ENCODE results near the gene NEK10.
"Not testable (repeated sequence)": the region's sequence is repeated elsewhere in the genome, so short reads cannot be mapped to it uniquely, and the experiment has no call there.

Gene NEK10

DNA sequence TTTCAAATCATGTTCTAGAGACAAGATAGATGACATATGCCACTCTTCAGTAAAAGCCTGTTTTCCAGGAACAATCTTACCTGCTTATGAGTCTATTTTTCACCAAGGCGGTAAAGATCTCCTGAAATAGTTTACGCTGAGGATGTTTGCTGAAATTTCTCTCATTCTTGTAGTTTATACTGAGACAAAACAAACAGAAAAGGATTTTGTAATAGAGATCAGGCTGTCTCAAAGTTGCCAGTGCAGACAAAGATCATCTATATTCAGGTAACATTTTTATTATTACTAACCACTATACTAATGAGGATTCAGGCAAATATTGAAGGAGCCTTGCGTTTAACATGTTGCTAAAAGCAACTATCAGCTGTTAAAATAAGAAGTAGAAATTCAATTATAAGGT, 25.0 kb downstream of the NEK10 start:
- ATAC-seq (ENCODE audit: low read depth) (no peak), DNase-seq (ENCODE audit: low spot score) (no peak)
- Histone ChIP-seq H3K27me3 (ENCODE audit: insufficient read depth, poor library complexity, severe bottlenecking) (no peaks in the 10 kb centered on the region), H3K36me3 (ENCODE audit: low read depth) (no peaks in the 10 kb centered on the region), H3K4me1 (ENCODE audit: insufficient read depth, poor library complexity, severe bottlenecking) (peaks cover 4% of the 10 kb centered on the region), H3K27ac (ENCODE audit: poor library complexity, severe bottlenecking) (no peak overlapping the region), H3K4me3 (ENCODE audit: severe bottlenecking) (no peak overlapping the region), H3K9me3 (ENCODE audit: severe bottlenecking) (peaks cover 2% of the 10 kb centered on the region)
- TF ChIP-seq, protein P1, sequence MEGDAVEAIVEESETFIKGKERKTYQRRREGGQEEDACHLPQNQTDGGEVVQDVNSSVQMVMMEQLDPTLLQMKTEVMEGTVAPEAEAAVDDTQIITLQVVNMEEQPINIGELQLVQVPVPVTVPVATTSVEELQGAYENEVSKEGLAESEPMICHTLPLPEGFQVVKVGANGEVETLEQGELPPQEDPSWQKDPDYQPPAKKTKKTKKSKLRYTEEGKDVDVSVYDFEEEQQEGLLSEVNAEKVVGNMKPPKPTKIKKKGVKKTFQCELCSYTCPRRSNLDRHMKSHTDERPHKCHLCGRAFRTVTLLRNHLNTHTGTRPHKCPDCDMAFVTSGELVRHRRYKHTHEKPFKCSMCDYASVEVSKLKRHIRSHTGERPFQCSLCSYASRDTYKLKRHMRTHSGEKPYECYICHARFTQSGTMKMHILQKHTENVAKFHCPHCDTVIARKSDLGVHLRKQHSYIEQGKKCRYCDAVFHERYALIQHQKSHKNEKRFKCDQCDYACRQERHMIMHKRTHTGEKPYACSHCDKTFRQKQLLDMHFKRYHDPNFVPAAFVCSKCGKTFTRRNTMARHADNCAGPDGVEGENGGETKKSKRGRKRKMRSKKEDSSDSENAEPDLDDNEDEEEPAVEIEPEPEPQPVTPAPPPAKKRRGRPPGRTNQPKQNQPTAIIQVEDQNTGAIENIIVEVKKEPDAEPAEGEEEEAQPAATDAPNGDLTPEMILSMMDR (IDR thresholded peaks at IDR 0.05; ENCODE audit: poor library complexity, severe bottlenecking), result no peak

DNA sequence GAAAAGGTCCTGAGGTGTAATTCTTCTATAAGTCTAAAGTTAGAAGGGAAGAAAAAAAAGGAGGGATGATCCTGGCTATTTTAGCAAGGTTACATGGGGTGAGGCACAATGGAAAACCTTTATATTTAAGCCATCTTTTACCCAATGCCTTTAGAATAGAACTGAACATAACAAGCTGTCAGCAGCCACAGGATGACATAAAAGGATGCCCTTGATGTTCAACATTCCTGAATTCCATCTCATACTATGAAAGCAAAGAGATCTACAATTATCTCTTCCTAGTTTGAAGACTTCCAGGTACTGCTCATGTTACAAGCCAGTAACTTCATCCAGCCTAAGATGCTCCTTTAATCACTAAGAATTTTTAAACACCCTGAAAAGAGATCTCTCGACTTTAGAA, 26.9 kb downstream of the NEK10 start:
- TF ChIP-seq, protein P1 (IDR thresholded peaks at IDR 0.05; ENCODE audit: poor library complexity, severe bottlenecking), result no peak
- peaks cover 2% of the 10 kb centered on the region for H3K9me3 ChIP-seq (ENCODE audit: severe bottlenecking)
- no peak overlapping the region for H3K4me3 ChIP-seq (ENCODE audit: severe bottlenecking)
- H3K27me3 ChIP-seq (ENCODE audit: insufficient read depth, poor library complexity, severe bottlenecking), result no peaks in the 10 kb centered on the region
- DNase-seq (ENCODE audit: low spot score) (no peak), ATAC-seq (ENCODE audit: low read depth) (no peak)
- H3K36me3 ChIP-seq (ENCODE audit: low read depth), result no peaks in the 10 kb centered on the region
- peaks cover 4% of the 10 kb centered on the region for H3K4me1 ChIP-seq (ENCODE audit: insufficient read depth, poor library complexity, severe bottlenecking)
- H3K27ac ChIP-seq (ENCODE audit: poor library complexity, severe bottlenecking), result no peak overlapping the region

DNA sequence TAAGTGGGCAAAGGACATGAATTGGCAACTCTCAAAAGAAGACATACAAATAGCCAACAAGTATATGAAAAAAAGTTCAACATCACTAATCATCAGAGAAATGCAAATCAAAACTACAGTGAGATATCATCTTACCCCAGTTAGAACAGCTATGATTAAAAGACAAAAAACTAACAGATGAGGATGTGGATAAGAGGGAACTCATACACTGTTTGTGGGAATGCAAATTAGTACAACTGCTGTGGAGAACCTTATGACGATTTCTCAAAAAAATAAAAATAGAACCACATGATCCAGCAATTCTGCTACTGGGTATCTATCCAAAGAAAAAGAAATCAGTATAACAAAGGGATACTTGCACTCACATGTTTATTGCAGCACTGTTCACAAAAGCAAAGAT, 28.6 kb downstream of the NEK10 start:
- H3K9me3 ChIP-seq (ENCODE audit: severe bottlenecking), result peaks cover 2% of the 10 kb centered on the region
- H3K27me3 ChIP-seq (ENCODE audit: insufficient read depth, poor library complexity, severe bottlenecking), result no peaks in the 10 kb centered on the region
- ATAC-seq (ENCODE audit: low read depth) (no peak), DNase-seq (ENCODE audit: low spot score) (no peak)
- no peaks in the 10 kb centered on the region for H3K36me3 ChIP-seq (ENCODE audit: low read depth)
- H3K4me1 ChIP-seq (ENCODE audit: insufficient read depth, poor library complexity, severe bottlenecking), result no peaks in the 10 kb centered on the region
- no peak overlapping the region for H3K27ac ChIP-seq (ENCODE audit: poor library complexity, severe bottlenecking)
- H3K4me3 ChIP-seq (ENCODE audit: severe bottlenecking), result no peak overlapping the region
- TF ChIP-seq, protein P1 (IDR thresholded peaks at IDR 0.05; ENCODE audit: poor library complexity, severe bottlenecking), result no peak

DNA sequence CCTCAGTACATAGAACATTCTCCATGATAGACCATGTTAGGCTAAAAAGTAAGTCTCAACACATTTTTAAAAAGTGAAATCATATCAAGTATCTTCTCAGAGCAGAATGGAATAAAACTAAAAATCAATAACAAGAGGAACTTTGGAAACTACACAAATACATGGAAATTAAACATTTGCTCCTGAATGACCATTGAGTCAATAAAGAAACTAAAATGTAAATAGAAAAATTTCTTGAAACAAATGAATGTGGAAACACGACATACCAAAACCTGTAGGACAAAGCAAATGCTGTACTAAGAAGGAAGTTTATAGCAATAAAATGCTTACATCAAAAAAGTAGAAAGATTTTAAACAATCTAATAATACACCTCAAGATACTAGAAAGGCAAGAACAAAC, 33.6 kb downstream of the NEK10 start:
- no peaks in the 10 kb centered on the region; the same call in 1 of the 2 replicates for H3K36me3 ChIP-seq (ENCODE audit: low read depth)
- H3K9me3 ChIP-seq (ENCODE audit: severe bottlenecking), result no peaks in the 10 kb centered on the region
- no peak overlapping the region for H3K4me3 ChIP-seq (ENCODE audit: severe bottlenecking)
- no peaks in the 10 kb centered on the region for H3K27me3 ChIP-seq (ENCODE audit: insufficient read depth, poor library complexity, severe bottlenecking)
- H3K4me1 ChIP-seq (ENCODE audit: insufficient read depth, poor library complexity, severe bottlenecking), result no peaks in the 10 kb centered on the region
- DNase-seq (ENCODE audit: low spot score) (no peak), ATAC-seq (ENCODE audit: low read depth) (no peak)
- no peak overlapping the region for H3K27ac ChIP-seq (ENCODE audit: poor library complexity, severe bottlenecking)
- TF ChIP-seq, protein P1 (IDR thresholded peaks at IDR 0.05; ENCODE audit: poor library complexity, severe bottlenecking), result no peak

DNA sequence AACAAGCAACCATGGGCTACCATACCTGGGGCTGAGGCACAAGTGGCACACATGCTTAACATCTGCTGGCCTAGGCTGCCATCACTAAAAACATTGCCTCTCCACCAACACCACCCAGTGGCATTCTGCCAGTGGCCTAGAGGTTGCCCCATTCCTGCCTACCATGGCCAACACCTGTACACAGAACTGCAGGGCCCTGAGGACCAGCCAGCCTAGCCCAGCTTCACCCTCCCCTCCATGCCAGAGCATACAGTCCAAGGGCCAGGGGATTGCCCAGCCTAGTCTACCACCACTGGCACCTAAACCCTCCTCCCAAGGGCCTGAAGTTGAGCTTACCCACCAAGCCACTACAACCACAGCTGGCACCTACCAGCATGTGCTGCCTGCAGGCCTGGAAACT, 35.3 kb downstream of the NEK10 start:
- ATAC-seq (ENCODE audit: low read depth) (no peak), DNase-seq (ENCODE audit: low spot score) (no peak)
- Histone ChIP-seq H3K27ac (ENCODE audit: poor library complexity, severe bottlenecking) (no peak overlapping the region), H3K27me3 (ENCODE audit: insufficient read depth, poor library complexity, severe bottlenecking) (no peaks in the 10 kb centered on the region), H3K36me3 (ENCODE audit: low read depth) (no peaks in the 10 kb centered on the region; the same call in 1 of the 2 replicates), H3K9me3 (ENCODE audit: severe bottlenecking) (no peaks in the 10 kb centered on the region), H3K4me1 (ENCODE audit: insufficient read depth, poor library complexity, severe bottlenecking) (no peaks in the 10 kb centered on the region), H3K4me3 (ENCODE audit: severe bottlenecking) (no peak overlapping the region)
- TF ChIP-seq, protein P1 (IDR thresholded peaks at IDR 0.05; ENCODE audit: poor library complexity, severe bottlenecking), result no peak

DNA sequence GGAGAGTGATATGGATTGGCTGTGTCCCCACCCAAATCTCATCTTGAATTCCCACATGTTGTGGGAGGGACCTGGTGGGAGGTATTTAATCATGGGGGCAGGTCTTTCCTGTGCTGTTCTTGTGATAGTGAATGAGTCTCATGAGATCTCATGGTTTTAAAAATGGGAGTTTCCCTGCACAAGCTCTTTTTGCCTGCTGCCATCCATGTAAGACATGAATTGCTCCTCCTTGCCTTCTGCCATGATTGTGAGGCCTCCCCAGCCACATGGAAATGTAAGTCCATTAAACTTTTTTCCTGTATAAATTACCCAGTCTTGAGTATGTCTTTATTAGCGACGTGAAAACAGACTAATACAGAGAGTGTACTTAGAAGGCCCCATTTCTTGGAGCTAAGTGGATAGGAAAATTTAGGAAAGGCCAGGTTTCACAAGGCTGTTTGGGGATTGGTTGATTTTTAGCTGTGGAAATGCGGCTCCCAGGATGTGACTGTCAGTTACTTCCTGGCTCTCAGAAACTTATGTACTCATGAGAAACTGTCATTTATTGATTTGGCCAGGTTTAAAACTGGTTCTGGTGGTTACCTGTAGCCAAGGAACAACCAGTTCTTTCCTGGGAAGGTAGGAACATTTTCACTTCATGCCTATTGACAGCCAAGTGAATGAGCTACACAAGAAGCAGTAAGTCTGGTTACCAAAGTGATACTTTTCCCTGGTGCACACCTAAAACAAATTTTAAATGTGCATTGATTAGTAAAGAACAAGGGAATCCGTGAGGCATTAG, 40.0 kb downstream of the NEK10 start:
- H3K27ac ChIP-seq (ENCODE audit: poor library complexity, severe bottlenecking); ATAC-seq (ENCODE audit: low read depth); H3K27me3 ChIP-seq (ENCODE audit: insufficient read depth, poor library complexity, severe bottlenecking); H3K4me3 ChIP-seq (ENCODE audit: severe bottlenecking); H3K36me3 ChIP-seq (ENCODE audit: low read depth); DNase-seq (ENCODE audit: low spot score); H3K9me3 ChIP-seq (ENCODE audit: severe bottlenecking): not testable (repeated sequence)
- peaks cover 16% of the 10 kb centered on the region for H3K4me1 ChIP-seq (ENCODE audit: insufficient read depth, poor library complexity, severe bottlenecking)
